ENCODE results near the gene NRXN3. TPM values are rescaled to one million over a fixed set of nuclear protein-coding genes. Genes with fewer than 3 reads are reported as not detected.

The NRXN3 gene
- total and polyA plus RNA-seq, 11 donors = 0.19 to 2.2 (median 1.1) TPM

DNA sequence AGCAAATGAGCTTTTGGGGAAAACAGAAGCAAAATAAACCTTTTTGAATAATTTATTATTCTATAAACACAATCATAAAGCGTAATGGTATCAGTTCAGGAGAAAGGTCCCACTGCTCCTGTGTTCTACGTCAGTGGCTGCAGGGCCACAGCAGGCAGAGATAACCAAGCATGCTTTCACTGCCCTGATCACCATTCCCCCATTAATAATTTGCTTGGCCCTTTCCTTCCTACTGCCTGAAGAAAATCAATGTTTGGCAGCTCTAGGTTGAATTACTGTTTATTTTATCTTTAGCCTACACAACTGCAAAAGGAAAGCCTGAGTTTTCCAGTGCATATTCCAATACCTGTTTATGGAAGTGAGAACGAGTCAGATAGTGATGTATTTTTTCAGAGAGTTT, 1671.3 kb downstream of the NRXN3 start:
- TF ChIP-seq, protein P1, sequence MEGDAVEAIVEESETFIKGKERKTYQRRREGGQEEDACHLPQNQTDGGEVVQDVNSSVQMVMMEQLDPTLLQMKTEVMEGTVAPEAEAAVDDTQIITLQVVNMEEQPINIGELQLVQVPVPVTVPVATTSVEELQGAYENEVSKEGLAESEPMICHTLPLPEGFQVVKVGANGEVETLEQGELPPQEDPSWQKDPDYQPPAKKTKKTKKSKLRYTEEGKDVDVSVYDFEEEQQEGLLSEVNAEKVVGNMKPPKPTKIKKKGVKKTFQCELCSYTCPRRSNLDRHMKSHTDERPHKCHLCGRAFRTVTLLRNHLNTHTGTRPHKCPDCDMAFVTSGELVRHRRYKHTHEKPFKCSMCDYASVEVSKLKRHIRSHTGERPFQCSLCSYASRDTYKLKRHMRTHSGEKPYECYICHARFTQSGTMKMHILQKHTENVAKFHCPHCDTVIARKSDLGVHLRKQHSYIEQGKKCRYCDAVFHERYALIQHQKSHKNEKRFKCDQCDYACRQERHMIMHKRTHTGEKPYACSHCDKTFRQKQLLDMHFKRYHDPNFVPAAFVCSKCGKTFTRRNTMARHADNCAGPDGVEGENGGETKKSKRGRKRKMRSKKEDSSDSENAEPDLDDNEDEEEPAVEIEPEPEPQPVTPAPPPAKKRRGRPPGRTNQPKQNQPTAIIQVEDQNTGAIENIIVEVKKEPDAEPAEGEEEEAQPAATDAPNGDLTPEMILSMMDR (IDR thresholded peaks at IDR 0.05) = no peak
- TF ChIP-seq POLR2A (IDR thresholded peaks at IDR 0.05) = no peak
- Histone ChIP-seq H3K36me3 (no peaks in the 10 kb centered on the region), H3K27me3 (no peaks in the 10 kb centered on the region), H3K4me1 (peaks cover 0 to 10% (median 0%) of the 10 kb centered on the region in 12 donors), H3K9me3 (no peaks in the 10 kb centered on the region), H3K27ac (peak overlapping the region in 5 of 12 donors; percentile 1 to 51 (median 32)), H3K4me3 (no peak overlapping the region)
- WGBS, 4 donors = 47 to 71% (median 61%) methylated on average over 3 of the region's 3 CpGs
- intact Hi-C loops (cut with DNase I) = no loop called here
- no peak for ATAC-seq
- no peak for DNase-seq

DNA sequence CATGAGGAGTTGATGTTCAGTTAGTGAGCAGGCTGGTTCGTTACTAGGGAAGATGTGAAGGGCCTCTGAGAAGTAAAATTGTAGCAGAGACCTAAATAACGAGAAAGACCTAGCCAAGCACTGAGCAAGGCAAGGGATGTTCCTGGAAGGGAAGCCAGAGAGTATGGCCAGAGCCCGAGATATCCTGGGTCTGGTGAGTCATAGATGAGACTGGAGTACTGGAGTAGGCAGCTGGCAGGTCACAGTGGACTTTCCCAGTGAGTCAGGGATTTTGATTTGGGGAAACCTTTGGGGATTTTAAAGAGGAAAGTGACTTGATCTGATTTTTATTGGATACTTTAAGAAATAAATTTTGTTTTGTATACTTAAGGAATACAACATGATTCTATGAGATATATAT, 1672.1 kb downstream of the NRXN3 start:
- Histone ChIP-seq H3K4me1 (peaks cover 0 to 10% (median 0%) of the 10 kb centered on the region in 12 donors), H3K27ac (peak overlapping the region in 6 of 12 donors; percentile 20 to 51 (median 36)), H3K4me3 (no peak overlapping the region), H3K36me3 (no peaks in the 10 kb centered on the region), H3K9me3 (no peaks in the 10 kb centered on the region), H3K27me3 (no peaks in the 10 kb centered on the region)
- DNase-seq (peak in 4 of 5 donors; percentile 34 to 64 (median 50)), ATAC-seq (peak; percentile 81 to 98 (median 94))
- TF ChIP-seq, protein P1 (IDR thresholded peaks at IDR 0.05) = no peak
- no peak for TF ChIP-seq POLR2A (IDR thresholded peaks at IDR 0.05)
- intact Hi-C loops (cut with DNase I) = no loop called here
- WGBS, 4 donors = 55 to 63% (median 60%) methylated on average over 3 of the region's 3 CpGs

DNA sequence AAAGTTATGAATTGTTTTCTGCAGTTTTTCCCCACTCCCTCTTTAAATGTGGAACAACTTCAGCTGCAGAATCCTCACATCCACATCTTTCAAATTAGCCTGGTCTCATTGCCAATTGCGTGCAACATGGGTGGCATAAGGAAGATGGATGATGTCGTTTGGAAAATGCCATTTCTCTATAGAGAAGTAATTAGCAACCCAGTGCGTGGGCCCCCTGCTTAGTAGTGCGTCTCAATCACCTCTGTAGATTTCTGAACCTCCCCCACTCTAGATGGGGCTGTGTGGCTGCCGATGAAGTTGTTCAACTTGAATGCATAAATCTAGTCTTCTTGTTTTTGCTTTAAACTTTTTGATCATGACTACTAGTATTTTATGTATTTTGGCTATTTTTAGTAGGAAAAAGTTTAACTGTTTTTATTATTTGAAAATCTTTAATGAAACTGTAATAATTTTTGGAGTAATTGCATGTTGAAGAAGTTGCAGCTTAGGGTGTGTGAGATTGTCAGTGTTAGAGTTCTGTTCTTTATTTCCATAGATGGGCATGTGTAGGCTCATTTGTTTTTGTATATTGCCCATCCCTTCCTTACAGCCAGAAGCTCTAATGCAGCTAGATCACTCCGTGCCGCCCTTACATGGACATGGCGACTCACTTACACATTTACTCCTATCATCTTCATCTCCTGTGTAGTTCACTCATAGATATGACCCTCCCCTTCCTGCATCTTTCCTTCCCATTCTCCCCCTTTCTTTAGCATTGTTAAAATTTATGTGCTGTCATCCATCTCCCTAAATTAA, 1683.0 kb downstream of the NRXN3 start:
- H3K27ac ChIP-seq = no peak overlapping the region
- 73 to 81% (median 78%) methylated on average over 8 of the region's 8 CpGs for WGBS, 4 donors
- no peak for DNase-seq
- no peak for ATAC-seq
- H3K9me3 ChIP-seq = no peaks in the 10 kb centered on the region
- H3K27me3 ChIP-seq = no peaks in the 10 kb centered on the region
- intact Hi-C loops (cut with DNase I) = no loop called here
- H3K4me1 ChIP-seq = peaks cover 0 to 4% (median 0%) of the 10 kb centered on the region in 12 donors
- no peaks in the 10 kb centered on the region for H3K36me3 ChIP-seq
- no peak overlapping the region for H3K4me3 ChIP-seq
- TF ChIP-seq, protein P1 (IDR thresholded peaks at IDR 0.05) = no peak
- TF ChIP-seq POLR2A (IDR thresholded peaks at IDR 0.05) = no peak

DNA sequence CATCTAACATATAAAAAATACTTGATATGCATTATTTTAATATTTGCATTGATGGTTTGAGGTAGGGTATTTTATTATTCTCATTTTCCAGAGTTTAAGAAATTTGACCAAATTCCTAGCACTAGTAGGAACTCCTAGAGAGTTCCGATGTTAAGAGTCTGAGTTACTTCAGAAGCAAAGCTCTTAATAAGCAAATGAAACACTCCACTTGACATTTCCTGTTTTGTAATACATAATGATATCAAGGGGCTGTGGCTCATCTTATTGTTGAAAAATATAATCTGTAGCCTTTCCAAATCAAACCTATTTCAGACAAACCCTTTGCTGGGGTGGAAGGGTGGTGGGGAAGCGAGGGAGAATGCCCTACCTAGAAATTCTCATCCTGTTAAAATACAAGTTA, 1685.6 kb downstream of the NRXN3 start:
- ATAC-seq (peak in 2 of 4 donors; percentile 36 to 59), DNase-seq (no peak)
- H3K27ac ChIP-seq = peak overlapping the region in 2 of 12 donors; percentile 35 to 40
- H3K36me3 ChIP-seq = no peaks in the 10 kb centered on the region
- TF ChIP-seq POLR2A (IDR thresholded peaks at IDR 0.05) = no peak
- TF ChIP-seq, protein P1 (IDR thresholded peaks at IDR 0.05) = no peak
- H3K4me1 ChIP-seq = peaks cover 0 to 4% (median 0%) of the 10 kb centered on the region in 12 donors
- 73 to 81% (median 75%) methylated on average over 2 of the region's 2 CpGs for WGBS, 4 donors
- intact Hi-C loops (cut with DNase I) = no loop called here
- no peak overlapping the region for H3K4me3 ChIP-seq
- H3K9me3 ChIP-seq = no peaks in the 10 kb centered on the region
- no peaks in the 10 kb centered on the region for H3K27me3 ChIP-seq

Measured in heart left ventricle (tissue), 16 donors.